Endodermal cell (in vitro differentiated cells): Measurements from ENCODE around the gene UPP2. TPM values are rescaled to one million over a fixed set of nuclear protein-coding genes. Genes with fewer than 3 reads are reported as not detected.

ENCODE experiments used
- DNase-seq: peaks from one replicate; pipeline ENCODE4 v3.0.0-alpha.2; 2017
- H3K27ac ChIP-seq: 2 replicates; pipeline ENCODE4 v1.5.1; 2013; ENCODE audit warnings: mild to moderate bottlenecking, low read depth, low read length, moderate library complexity
- H3K27me3 ChIP-seq: 2 replicates; pipeline ENCODE4 v1.6.1; 2013; ENCODE audit warnings: mild to moderate bottlenecking, low read length, moderate library complexity; ENCODE audit not compliant: insufficient read depth, control insufficient read depth, poor library complexity, severe bottlenecking
- H3K36me3 ChIP-seq: 2 replicates; pipeline ENCODE4 v1.7.0; 2013; ENCODE audit warnings: mild to moderate bottlenecking, low read length, moderate library complexity; ENCODE audit not compliant: control insufficient read depth, insufficient read depth
- H3K4me1 ChIP-seq: one replicate; pipeline ENCODE4 v1.7.0; 2013; ENCODE audit warnings: low read length; ENCODE audit not compliant: control insufficient read depth, insufficient read depth
- H3K4me3 ChIP-seq: 2 replicates; pipeline ENCODE4 v1.5.1; 2013; ENCODE audit warnings: mild to moderate bottlenecking, low read length, moderate library complexity
- H3K9ac ChIP-seq: 2 replicates; pipeline ENCODE4 v1.6.1; 2013; ENCODE audit warnings: mild to moderate bottlenecking, low read length, moderate library complexity; ENCODE audit not compliant: poor library complexity, severe bottlenecking; ENCODE audit errors: extremely low read depth
- H3K9me3 ChIP-seq: 2 replicates; pipeline ENCODE4 v1.6.1; 2013; ENCODE audit warnings: mild to moderate bottlenecking, low read length, moderate library complexity; ENCODE audit not compliant: control insufficient read depth
- H3K27ac Mint-ChIP-seq: 2 replicates; pipeline ENCODE4 v1.8.0; 2020; ENCODE audit warnings: mixed read lengths
- H3K27me3 Mint-ChIP-seq: 2 replicates; pipeline ENCODE4 v1.8.0; 2021; ENCODE audit warnings: mild to moderate bottlenecking, mixed read lengths; ENCODE audit not compliant: insufficient read depth
- H3K36me3 Mint-ChIP-seq: 2 replicates; pipeline ENCODE4 v1.8.0; 2020; ENCODE audit warnings: low read depth, mixed read lengths
- H3K4me1 Mint-ChIP-seq: 2 replicates; pipeline ENCODE4 v1.8.0; 2020; ENCODE audit warnings: mixed read lengths
- H3K4me3 Mint-ChIP-seq: 2 replicates; pipeline ENCODE4 v1.8.0; 2020; ENCODE audit warnings: mild to moderate bottlenecking, moderate library complexity, mixed read lengths
- H3K9me3 Mint-ChIP-seq: 2 replicates; pipeline ENCODE4 v1.8.0; 2020; ENCODE audit warnings: mild to moderate bottlenecking, mixed read lengths
- WGBS, 2 experiments: methylation state at CpG; one replicate each; pipeline versions ENCODE4 v1.1.5 to v1.1.7; 2013; ENCODE audit warnings: missing lambda C conversion rate in 2 of 2, mixed read lengths in 1 of 2; ENCODE audit not compliant: insufficient coverage in 1 of 2, insufficient read length in 1 of 2; 5-methylcytosine and 5-hydroxymethylcytosine counted together
- total RNA-seq, 2 donors: library from RNA; stranded (reverse); fragmentation: NEBNext Ultra II Directional in 1 of 2; extraction: Animal tissue kit (Norgen Biotek cat#: 25700) in 1 of 2; gene quantifications; 2 replicates in 1 of 2; 3 replicates in 1 of 2; pipeline ENCODE4 v1.2.1, GENCODE V29; 2021
- TF ChIP-seq, protein P1 (sequence below): fragments of 200-600 bp; sonication (generic); conservative IDR thresholded peaks from 2 replicates; pipeline ENCODE4 v1.5.0; 2021; ENCODE audit warnings: antibody characterized with exemption, mild to moderate bottlenecking

UPP2 gene
- total RNA-seq, 2 donors from 2014 or later: not detected

GRCh38 chr2:158153270-158154015, 51.8 kb downstream of the UPP2 start:
- Mint-ChIP-seq H3K36me3 (no peaks in the 10 kb centered on the region), H3K9me3 (no peaks in the 10 kb centered on the region), H3K4me1 (peaks cover 12% of the 10 kb centered on the region), H3K27ac (no peak overlapping the region), H3K4me3 (no peak overlapping the region), H3K27me3 (peaks cover 7% of the 10 kb centered on the region)
- H3K9ac ChIP-seq: no peak overlapping the region
- TF ChIP-seq, protein P1, sequence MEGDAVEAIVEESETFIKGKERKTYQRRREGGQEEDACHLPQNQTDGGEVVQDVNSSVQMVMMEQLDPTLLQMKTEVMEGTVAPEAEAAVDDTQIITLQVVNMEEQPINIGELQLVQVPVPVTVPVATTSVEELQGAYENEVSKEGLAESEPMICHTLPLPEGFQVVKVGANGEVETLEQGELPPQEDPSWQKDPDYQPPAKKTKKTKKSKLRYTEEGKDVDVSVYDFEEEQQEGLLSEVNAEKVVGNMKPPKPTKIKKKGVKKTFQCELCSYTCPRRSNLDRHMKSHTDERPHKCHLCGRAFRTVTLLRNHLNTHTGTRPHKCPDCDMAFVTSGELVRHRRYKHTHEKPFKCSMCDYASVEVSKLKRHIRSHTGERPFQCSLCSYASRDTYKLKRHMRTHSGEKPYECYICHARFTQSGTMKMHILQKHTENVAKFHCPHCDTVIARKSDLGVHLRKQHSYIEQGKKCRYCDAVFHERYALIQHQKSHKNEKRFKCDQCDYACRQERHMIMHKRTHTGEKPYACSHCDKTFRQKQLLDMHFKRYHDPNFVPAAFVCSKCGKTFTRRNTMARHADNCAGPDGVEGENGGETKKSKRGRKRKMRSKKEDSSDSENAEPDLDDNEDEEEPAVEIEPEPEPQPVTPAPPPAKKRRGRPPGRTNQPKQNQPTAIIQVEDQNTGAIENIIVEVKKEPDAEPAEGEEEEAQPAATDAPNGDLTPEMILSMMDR: no peak
- H3K9me3 ChIP-seq: no peaks in the 10 kb centered on the region
- no peak overlapping the region for H3K4me3 ChIP-seq
- no peaks in the 10 kb centered on the region for H3K36me3 ChIP-seq
- H3K27me3 ChIP-seq: no peaks in the 10 kb centered on the region
- no peak for DNase-seq
- 92 to 100% methylated on average over 2 to 3 of the region's 3 CpGs for WGBS, 2 experiments
- no peaks in the 10 kb centered on the region for H3K4me1 ChIP-seq
- H3K27ac ChIP-seq: no peak overlapping the region

DNA sequence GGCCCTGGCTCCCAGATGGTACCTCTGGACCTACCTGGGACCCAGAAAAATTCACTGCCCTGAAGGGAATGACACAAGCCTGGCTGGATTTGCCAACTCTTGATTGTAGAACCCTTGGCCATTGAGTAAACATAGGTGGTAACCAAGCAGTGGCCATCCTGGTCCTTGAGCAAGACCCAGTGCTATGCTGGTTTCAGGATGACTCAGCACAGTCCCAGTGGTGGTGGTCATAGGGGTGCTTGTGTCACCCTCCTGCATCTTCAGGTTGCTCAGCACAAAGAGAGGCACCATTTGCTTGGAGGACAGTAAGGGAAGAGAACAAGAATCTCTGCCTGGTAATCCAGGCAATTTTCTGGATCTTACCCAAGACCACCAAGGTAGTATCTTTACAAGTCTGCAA, 52.9 kb downstream of the UPP2 start:
- no peak overlapping the region for H3K27ac Mint-ChIP-seq
- no peak overlapping the region for H3K9ac ChIP-seq
- TF ChIP-seq, protein P1: no peak
- peaks cover 12% of the 10 kb centered on the region for H3K4me1 Mint-ChIP-seq
- H3K36me3 Mint-ChIP-seq: no peaks in the 10 kb centered on the region
- H3K27me3 ChIP-seq: no peaks in the 10 kb centered on the region
- peaks cover 7% of the 10 kb centered on the region for H3K27me3 Mint-ChIP-seq
- DNase-seq: no peak
- H3K27ac ChIP-seq: no peak overlapping the region
- H3K9me3 ChIP-seq: no peaks in the 10 kb centered on the region
- no peak overlapping the region for H3K4me3 ChIP-seq
- H3K36me3 ChIP-seq: no peaks in the 10 kb centered on the region
- no peaks in the 10 kb centered on the region for H3K9me3 Mint-ChIP-seq
- H3K4me1 ChIP-seq: no peaks in the 10 kb centered on the region
- no peak overlapping the region for H3K4me3 Mint-ChIP-seq

GRCh38 chr2:158172719-158173118, 71.0 kb downstream of the UPP2 start:
- Mint-ChIP-seq H3K4me3 (no peak overlapping the region), H3K4me1 (peaks cover 2% of the 10 kb centered on the region)
- TF ChIP-seq, protein P1: peak; percentile 22

More at GRCh38 chr2:158172719-158173118, 71.0 kb downstream of the UPP2 start:
- no peaks in the 10 kb centered on the region for H3K27me3 Mint-ChIP-seq
- H3K27ac Mint-ChIP-seq: no peak overlapping the region
- Histone ChIP-seq H3K27me3 (no peaks in the 10 kb centered on the region), H3K9me3 (no peaks in the 10 kb centered on the region), H3K4me3 (no peak overlapping the region), H3K36me3 (no peaks in the 10 kb centered on the region), H3K27ac (no peak overlapping the region), H3K4me1 (no peaks in the 10 kb centered on the region), H3K9ac (no peak overlapping the region)
- H3K9me3 Mint-ChIP-seq: no peaks in the 10 kb centered on the region
- no peak for DNase-seq
- H3K36me3 Mint-ChIP-seq: no peaks in the 10 kb centered on the region
- WGBS, 2 experiments: 0 to 40% methylated on average over 1 to 2 of the region's 2 CpGs
